ENCODE results near the gene SEC61A2. TPM values are rescaled to one million over a fixed set of nuclear protein-coding genes. Genes with fewer than 3 reads are reported as not detected.

SEC61A2 gene
- total RNA-seq, 4 donors from 2014 or later: 4.1 to 8.5 (median 7.4) TPM

- peaks cover 19 to 46% (median 39%) of the 10 kb centered on the region in 4 donors for H3K4me1 ChIP-seq
- peaks cover 16 to 43% (median 28%) of the 10 kb centered on the region in 4 donors for H3K36me3 ChIP-seq
- H3K27me3 ChIP-seq: no peaks in the 10 kb centered on the region
- no peaks in the 10 kb centered on the region for H3K9me3 ChIP-seq
- H3K4me3 ChIP-seq: no peak overlapping the region
- TF ChIP-seq POLR2AphosphoS5 (IDR thresholded peaks at IDR 0.05): no peak
- no peak for TF ChIP-seq EP300 (IDR thresholded peaks at IDR 0.05)
- TF ChIP-seq CTCF (IDR thresholded peaks at IDR 0.05): no peak
- TF ChIP-seq POLR2A (IDR thresholded peaks at IDR 0.05; ENCODE audit: low read depth): no peak
- H3K27ac ChIP-seq (replicated peaks in 1 of 4): no peak overlapping the region
- intact Hi-C loops (cut with DNase I): no loop called here
- 91% methylated on average over 2 of the region's 2 CpGs for WGBS
- no peak for DNase-seq (ENCODE audit: extremely low spot score)
Measured at GRCh38 chr10:12198156-12198555, 68.7 kb downstream of the SEC61A2 start.

- peaks cover 9 to 28% (median 21%) of the 10 kb centered on the region in 4 donors for H3K4me1 ChIP-seq
- TF ChIP-seq CTCF (IDR thresholded peaks at IDR 0.05) (no peak), POLR2AphosphoS5 (IDR thresholded peaks at IDR 0.05) (no peak), EP300 (IDR thresholded peaks at IDR 0.05) (no peak), POLR2A (IDR thresholded peaks at IDR 0.05; ENCODE audit: low read depth) (no peak)
- 91% methylated on average over 5 of the region's 5 CpGs for WGBS
- H3K27ac ChIP-seq (replicated peaks in 1 of 4): no peak overlapping the region
- intact Hi-C loops (cut with DNase I): no loop called here
- no peaks in the 10 kb centered on the region for H3K27me3 ChIP-seq
- no peaks in the 10 kb centered on the region for H3K9me3 ChIP-seq
- H3K4me3 ChIP-seq: no peak overlapping the region
- H3K36me3 ChIP-seq: peaks cover 16 to 68% (median 37%) of the 10 kb centered on the region in 4 donors
- no peak for DNase-seq (ENCODE audit: extremely low spot score)
Measured at GRCh38 chr10:12200850-12201249, 71.4 kb downstream of the SEC61A2 start.

GRCh38 chr10:12201543-12201942 lies 72.1 kb downstream of the SEC61A2 start:
- Histone ChIP-seq H3K27ac (replicated peaks in 1 of 4) (no peak overlapping the region), H3K9me3 (no peaks in the 10 kb centered on the region), H3K27me3 (no peaks in the 10 kb centered on the region), H3K36me3 (peaks cover 16 to 69% (median 39%) of the 10 kb centered on the region in 4 donors), H3K4me1 (peaks cover 9 to 27% (median 19%) of the 10 kb centered on the region in 4 donors), H3K4me3 (no peak overlapping the region)
- intact Hi-C loops (cut with DNase I): no loop called here
- WGBS: 81% methylated on average over 3 of the region's 3 CpGs
- no peak for DNase-seq (ENCODE audit: extremely low spot score)
- TF ChIP-seq POLR2A (IDR thresholded peaks at IDR 0.05; ENCODE audit: low read depth) (no peak), POLR2AphosphoS5 (IDR thresholded peaks at IDR 0.05) (no peak), EP300 (IDR thresholded peaks at IDR 0.05) (no peak), CTCF (IDR thresholded peaks at IDR 0.05) (no peak)

- no peaks in the 10 kb centered on the region for H3K27me3 ChIP-seq
- 73% methylated on average over 4 of the region's 5 CpGs for WGBS
- H3K4me3 ChIP-seq: no peak overlapping the region
- H3K36me3 ChIP-seq: peaks cover 16 to 69% (median 39%) of the 10 kb centered on the region in 4 donors
- no peak overlapping the region for H3K27ac ChIP-seq (replicated peaks in 1 of 4)
- intact Hi-C loops (cut with DNase I): no loop called here
- no peak for DNase-seq (ENCODE audit: extremely low spot score)
- no peak for TF ChIP-seq EP300 (IDR thresholded peaks at IDR 0.05)
- no peak for TF ChIP-seq POLR2A (IDR thresholded peaks at IDR 0.05; ENCODE audit: low read depth)
- TF ChIP-seq CTCF (IDR thresholded peaks at IDR 0.05): no peak
- no peak for TF ChIP-seq POLR2AphosphoS5 (IDR thresholded peaks at IDR 0.05)
- H3K4me1 ChIP-seq: peaks cover 3 to 20% (median 12%) of the 10 kb centered on the region in 4 donors
- no peaks in the 10 kb centered on the region for H3K9me3 ChIP-seq
Measured at GRCh38 chr10:12202226-12202625, 72.7 kb downstream of the SEC61A2 start.

- Histone ChIP-seq H3K27ac (replicated peaks in 1 of 4) (no peak overlapping the region), H3K4me1 (peaks cover 0 to 6% (median 0%) of the 10 kb centered on the region in 4 donors), H3K4me3 (no peak overlapping the region), H3K27me3 (no peaks in the 10 kb centered on the region), H3K36me3 (peaks cover 8 to 80% (median 54%) of the 10 kb centered on the region in 4 donors), H3K9me3 (no peaks in the 10 kb centered on the region)
- DNase-seq (ENCODE audit: extremely low spot score): no peak
- TF ChIP-seq POLR2AphosphoS5 (IDR thresholded peaks at IDR 0.05) (no peak), POLR2A (IDR thresholded peaks at IDR 0.05; ENCODE audit: low read depth) (no peak), EP300 (IDR thresholded peaks at IDR 0.05) (no peak), CTCF (IDR thresholded peaks at IDR 0.05) (no peak)
- WGBS: 91% methylated on average over 3 of the region's 3 CpGs
- intact Hi-C loops (cut with DNase I): no loop called here
Measured at GRCh38 chr10:12205082-12205481, 75.6 kb downstream of the SEC61A2 start.

All from esophagus muscularis mucosa (tissue), 4 donors.